Activated CD4-positive, alpha-beta memory T cell treated with anti-CD3 and anti-CD28 coated beads, Interleukin-2, amount 10 ng/mL, durations not matched to agents 7 days and 5 days (primary cell): ENCODE results near the gene BRINP2. TPM values are rescaled to one million over a fixed set of nuclear protein-coding genes. Genes with fewer than 3 reads are reported as not detected.

ENCODE experiments used
- CTCF ChIA-PET: fragments of 350-600 bp; sonication (Branson Sonifier 250); formaldehyde crosslinking; loops from one replicate; lab custom pipeline; 2021; ENCODE audit warnings: antibody characterized with exemption, inconsistent platforms; lab: Charles Lee
- POLR2A ChIA-PET: fragments of 350-600 bp; sonication (Branson Sonifier 250); formaldehyde crosslinking; loops from one replicate; lab custom pipeline; 2021; ENCODE audit warnings: antibody characterized with exemption; lab: Charles Lee
- DNase-seq: peaks from one replicate; pipeline ENCODE4 v3.0.0-alpha.2; 2020
- H3K27ac Mint-ChIP-seq: one replicate; pipeline ENCODE4 v1.8.0; 2021; ENCODE audit warnings: mild to moderate bottlenecking, mixed read lengths
- H3K27me3 Mint-ChIP-seq: one replicate; pipeline ENCODE4 v1.8.0; 2021; ENCODE audit warnings: mixed read lengths
- H3K36me3 Mint-ChIP-seq: one replicate; pipeline ENCODE4 v1.8.0; 2021; ENCODE audit warnings: low read depth, mixed read lengths
- H3K4me1 Mint-ChIP-seq: one replicate; pipeline ENCODE4 v1.8.0; 2021; ENCODE audit warnings: mixed read lengths
- H3K4me3 Mint-ChIP-seq: one replicate; pipeline ENCODE4 v1.8.0; 2021; ENCODE audit warnings: mild to moderate bottlenecking, mixed read lengths
- H3K9me3 Mint-ChIP-seq: one replicate; pipeline ENCODE4 v1.8.0; 2021; ENCODE audit warnings: mixed read lengths
- total RNA-seq, 2 experiments: library from RNA; stranded (reverse); gene quantifications; one replicate each; pipeline ENCODE4 v1.2.3, GENCODE V29; 2021

The BRINP2 gene
- total RNA-seq, 2 experiments from 2014 or later = not detected

- Mint-ChIP-seq H3K36me3 (no peaks in the 10 kb centered on the region), H3K4me1 (no peaks in the 10 kb centered on the region), H3K9me3 (no peaks in the 10 kb centered on the region), H3K27ac (no peak overlapping the region), H3K4me3 (no peak overlapping the region), H3K27me3 (peaks cover 5% of the 10 kb centered on the region)
- no peak for DNase-seq
- POLR2A ChIA-PET = no interaction called here
- CTCF ChIA-PET = interaction anchor here (0.7 kb wide), 1 partner anchor 641 kb away, joined by 3 read pairs; no protein-coding TSS in a partner anchor
Observed at GRCh38 chr1:177174921-177175634, 4.3 kb downstream of the BRINP2 start.

- CTCF ChIA-PET = interaction anchor here (1.0 to 1.7 kb wide), 4 partner anchors 11 to 284 kb away, joined by 4 to 7 read pairs (median 5); no protein-coding TSS in a partner anchor
- H3K27me3 Mint-ChIP-seq = peaks cover 7% of the 10 kb centered on the region
- no peak overlapping the region for H3K27ac Mint-ChIP-seq
- H3K4me3 Mint-ChIP-seq = no peak overlapping the region
- POLR2A ChIA-PET = no interaction called here
- H3K9me3 Mint-ChIP-seq = no peaks in the 10 kb centered on the region
- H3K4me1 Mint-ChIP-seq = peaks cover 7% of the 10 kb centered on the region
- no peak for DNase-seq
- H3K36me3 Mint-ChIP-seq = no peaks in the 10 kb centered on the region
Observed at GRCh38 chr1:177181280-177181630, 10.5 kb downstream of the BRINP2 start.

- Mint-ChIP-seq H3K9me3 (no peaks in the 10 kb centered on the region), H3K4me3 (no peak overlapping the region), H3K27ac (no peak overlapping the region), H3K36me3 (no peaks in the 10 kb centered on the region), H3K27me3 (peaks cover 7% of the 10 kb centered on the region), H3K4me1 (peaks cover 7% of the 10 kb centered on the region)
- DNase-seq = peak; percentile 35
- ChIA-PET POLR2A (no interaction called here), CTCF (interaction anchor here (1.0 to 1.7 kb wide), 4 partner anchors 10 to 285 kb away, joined by 4 to 7 read pairs (median 5); no protein-coding TSS in a partner anchor)
Observed at GRCh38 chr1:177181631-177182291, 11.0 kb downstream of the BRINP2 start.

- Mint-ChIP-seq H3K4me3 (no peak overlapping the region), H3K27me3 (peaks cover 7% of the 10 kb centered on the region), H3K36me3 (no peaks in the 10 kb centered on the region), H3K27ac (no peak overlapping the region), H3K4me1 (peaks cover 7% of the 10 kb centered on the region), H3K9me3 (no peaks in the 10 kb centered on the region)
- no peak for DNase-seq
- ChIA-PET CTCF (no interaction called here), POLR2A (no interaction called here)
Observed at GRCh38 chr1:177183836-177184235, 13.1 kb downstream of the BRINP2 start.

GRCh38 chr1:177185209-177185608, 14.5 kb downstream of the BRINP2 start:
- Mint-ChIP-seq H3K4me3 (no peak overlapping the region), H3K27me3 (peaks cover 7% of the 10 kb centered on the region), H3K9me3 (no peaks in the 10 kb centered on the region), H3K4me1 (peaks cover 7% of the 10 kb centered on the region), H3K36me3 (no peaks in the 10 kb centered on the region), H3K27ac (no peak overlapping the region)
- CTCF ChIA-PET = no interaction called here
- no peak for DNase-seq
- POLR2A ChIA-PET = no interaction called here

- H3K4me3 Mint-ChIP-seq = no peak overlapping the region
- H3K4me1 Mint-ChIP-seq = peaks cover 4% of the 10 kb centered on the region
- no peaks in the 10 kb centered on the region for H3K36me3 Mint-ChIP-seq
- CTCF ChIA-PET = no interaction called here
- POLR2A ChIA-PET = no interaction called here
- no peak overlapping the region for H3K27ac Mint-ChIP-seq
- DNase-seq = no peak
- no peaks in the 10 kb centered on the region for H3K9me3 Mint-ChIP-seq
- H3K27me3 Mint-ChIP-seq = peaks cover 4% of the 10 kb centered on the region
Observed at GRCh38 chr1:177186639-177187038, 15.9 kb downstream of the BRINP2 start.

- no peak for DNase-seq
- POLR2A ChIA-PET = no interaction called here
- Mint-ChIP-seq H3K9me3 (no peaks in the 10 kb centered on the region), H3K4me3 (no peak overlapping the region), H3K27me3 (no peaks in the 10 kb centered on the region), H3K36me3 (no peaks in the 10 kb centered on the region), H3K4me1 (no peaks in the 10 kb centered on the region), H3K27ac (no peak overlapping the region)
- CTCF ChIA-PET = no interaction called here
Observed at GRCh38 chr1:177190308-177190970, 19.7 kb downstream of the BRINP2 start.

GRCh38 chr1:177198243-177198642, 27.5 kb downstream of the BRINP2 start:
- H3K4me1 Mint-ChIP-seq = no peaks in the 10 kb centered on the region
- ChIA-PET POLR2A (no interaction called here), CTCF (interaction anchor here (1.3 kb wide), 1 partner anchor 17 kb away, joined by 4 read pairs; no protein-coding TSS in a partner anchor)
- no peaks in the 10 kb centered on the region for H3K27me3 Mint-ChIP-seq
- no peaks in the 10 kb centered on the region for H3K36me3 Mint-ChIP-seq
- H3K4me3 Mint-ChIP-seq = no peak overlapping the region
- no peak for DNase-seq
- H3K9me3 Mint-ChIP-seq = no peaks in the 10 kb centered on the region
- no peak overlapping the region for H3K27ac Mint-ChIP-seq

GRCh38 chr1:177200290-177200689, 29.5 kb downstream of the BRINP2 start:
- Mint-ChIP-seq H3K27ac (no peak overlapping the region), H3K27me3 (no peaks in the 10 kb centered on the region), H3K4me1 (no peaks in the 10 kb centered on the region), H3K9me3 (no peaks in the 10 kb centered on the region), H3K4me3 (no peak overlapping the region), H3K36me3 (no peaks in the 10 kb centered on the region)
- ChIA-PET POLR2A (no interaction called here), CTCF (no interaction called here)
- DNase-seq = no peak

- no peak for DNase-seq
- Mint-ChIP-seq H3K4me3 (no peak overlapping the region), H3K36me3 (no peaks in the 10 kb centered on the region), H3K27me3 (no peaks in the 10 kb centered on the region), H3K4me1 (no peaks in the 10 kb centered on the region), H3K27ac (no peak overlapping the region), H3K9me3 (no peaks in the 10 kb centered on the region)
- ChIA-PET POLR2A (no interaction called here), CTCF (no interaction called here)
Observed at GRCh38 chr1:177206831-177207355, 36.1 kb downstream of the BRINP2 start.

- POLR2A ChIA-PET = no interaction called here
- Mint-ChIP-seq H3K4me1 (no peaks in the 10 kb centered on the region), H3K27me3 (no peaks in the 10 kb centered on the region), H3K36me3 (no peaks in the 10 kb centered on the region), H3K4me3 (no peak overlapping the region), H3K9me3 (no peaks in the 10 kb centered on the region), H3K27ac (no peak overlapping the region)
- CTCF ChIA-PET = no interaction called here
- no peak for DNase-seq
Observed at GRCh38 chr1:177208920-177209319, 38.2 kb downstream of the BRINP2 start.

- H3K27ac Mint-ChIP-seq = no peak overlapping the region
- no peaks in the 10 kb centered on the region for H3K27me3 Mint-ChIP-seq
- no peak for DNase-seq
- no peaks in the 10 kb centered on the region for H3K4me1 Mint-ChIP-seq
- no peak overlapping the region for H3K4me3 Mint-ChIP-seq
- POLR2A ChIA-PET = no interaction called here
- H3K9me3 Mint-ChIP-seq = no peaks in the 10 kb centered on the region
- no peaks in the 10 kb centered on the region for H3K36me3 Mint-ChIP-seq
- CTCF ChIA-PET = no interaction called here
Observed at GRCh38 chr1:177209357-177209756, 38.6 kb downstream of the BRINP2 start.

GRCh38 chr1:177210071-177210470, 39.3 kb downstream of the BRINP2 start:
- no peaks in the 10 kb centered on the region for H3K9me3 Mint-ChIP-seq
- H3K27me3 Mint-ChIP-seq = no peaks in the 10 kb centered on the region
- CTCF ChIA-PET = no interaction called here
- DNase-seq = no peak
- POLR2A ChIA-PET = no interaction called here
- H3K36me3 Mint-ChIP-seq = no peaks in the 10 kb centered on the region
- H3K4me1 Mint-ChIP-seq = no peaks in the 10 kb centered on the region
- no peak overlapping the region for H3K4me3 Mint-ChIP-seq
- no peak overlapping the region for H3K27ac Mint-ChIP-seq
